A673 (cell line): Measurements from ENCODE around the gene SLC66A3. TPM values are rescaled to one million over a fixed set of nuclear protein-coding genes. Genes with fewer than 3 reads are reported as not detected.

Experiments
- BruUV-seq: library from RNA; stranded (reverse); fragments of 400-500 nt; replicated peaks from 2 replicates; lab custom pipeline; 2021; lab: Mats Ljungman, UMichigan
- CTCF ChIA-PET: fragments of 300-600 bp; sonication (Branson Sonifier 250); formaldehyde crosslinking; loops from one replicate; lab custom pipeline; 2022; ENCODE audit warnings: antibody characterized with exemption; lab: Charles Lee
- POLR2A ChIA-PET: fragments of 300-600 bp; sonication (Branson Sonifier 250); formaldehyde crosslinking; loops from one replicate; lab custom pipeline; 2022; ENCODE audit warnings: antibody characterized with exemption; ENCODE audit not compliant: low non-redundant PET; lab: Charles Lee
- DNase-seq: peaks from one replicate; pipeline ENCODE4 v3.0.0-alpha.2; 2015; ENCODE audit warnings: low spot score
- H3K27ac ChIP-seq: fragments of 200-600 bp; sonication (generic); 2 replicates; pipeline ENCODE4 v1.5.1; 2016; ENCODE audit warnings: mixed run types, low read depth, mild to moderate bottlenecking, mixed read lengths, antibody characterized with exemption, low read length; ENCODE audit not compliant: poor library complexity, severe bottlenecking
- H3K27me3 ChIP-seq: fragments of 200-600 bp; sonication (generic); replicated peaks from 2 replicates; pipeline ENCODE4 v1.6.1; 2017; ENCODE audit warnings: mixed run types, low read depth, mild to moderate bottlenecking, mixed read lengths, antibody characterized with exemption, low read length; ENCODE audit not compliant: insufficient read depth, poor library complexity
- H3K36me3 ChIP-seq: fragments of 200-600 bp; sonication (generic); 2 replicates; pipeline ENCODE4 v1.6.1; 2016; ENCODE audit warnings: mixed run types, mild to moderate bottlenecking, mixed read lengths, antibody characterized with exemption, low read length; ENCODE audit not compliant: insufficient read depth, poor library complexity, severe bottlenecking
- H3K4me1 ChIP-seq: fragments of 200-600 bp; sonication (generic); 2 replicates; pipeline ENCODE4 v1.6.1; 2017; ENCODE audit warnings: mixed run types, mild to moderate bottlenecking, mixed read lengths, antibody characterized with exemption, low read length; ENCODE audit not compliant: insufficient read depth, poor library complexity, severe bottlenecking
- H3K4me3 ChIP-seq: fragments of 200-600 bp; sonication (generic); 2 replicates; pipeline ENCODE4 v1.5.1; 2016; ENCODE audit warnings: low read depth, mixed run types, mild to moderate bottlenecking, mixed read lengths, low read length; ENCODE audit not compliant: poor library complexity, severe bottlenecking
- H3K9me3 ChIP-seq: fragments of 200-600 bp; sonication (generic); 2 replicates; pipeline ENCODE4 v1.6.1; 2016; ENCODE audit warnings: mixed run types, low read depth, mild to moderate bottlenecking, mixed read lengths, antibody characterized with exemption, low read length; ENCODE audit not compliant: poor library complexity, severe bottlenecking
- CTCF ChIP-seq: fragments of 300-800, 200-600 bp; sonication (generic); conservative IDR thresholded peaks from 2 replicates; pipeline ENCODE4 v1.5.1; 2017; ENCODE audit warnings: low read depth, mild to moderate bottlenecking, antibody characterized with exemption, low read length, moderate library complexity, mixed read lengths
- EZH2 ChIP-seq: fragments of 200-600 bp; sonication (generic); IDR thresholded peaks from 2 replicates; pipeline ENCODE4 v1.6.1; 2017; ENCODE audit warnings: borderline replicate concordance, low read depth, mild to moderate bottlenecking, mixed read lengths, antibody characterized with exemption, low read length; ENCODE audit not compliant: poor library complexity, severe bottlenecking
- intact Hi-C: fragments of 100-400 bp; cut with micrococcal nuclease; formaldehyde crosslinking; loops from one replicate; pipeline ENCODE4 v1.10.0; 2022; ENCODE audit not compliant: unreplicated experiment
- total RNA-seq: library from RNA; stranded (reverse); gene quantifications from 2 replicates; pipeline ENCODE4 v1.2.3, GENCODE V29; 2021

The SLC66A3 gene
- total RNA-seq, 1 experiment from 2014 or later: 2.7 TPM

GRCh38 chr2:11215407-11215806 is 60.1 kb downstream of the SLC66A3 start:
- H3K9me3 ChIP-seq: no peaks in the 10 kb centered on the region
- no peaks in the 10 kb centered on the region for H3K27me3 ChIP-seq
- no peak overlapping the region for H3K27ac ChIP-seq
- no TSS peak for BruUV-seq
- intact Hi-C loops: no loop called here
- DNase-seq: no peak
- ChIA-PET CTCF (interaction anchor here (1.5 kb wide), 1 partner anchor 231 kb away, joined by 3 read pairs; no protein-coding TSS in a partner anchor), POLR2A (no interaction called here)
- peaks cover 41% of the 10 kb centered on the region for H3K36me3 ChIP-seq
- TF ChIP-seq CTCF (no peak), EZH2 (no peak)
- no peak overlapping the region for H3K4me3 ChIP-seq
- H3K4me1 ChIP-seq: no peaks in the 10 kb centered on the region

GRCh38 chr2:11220445-11220844 is 65.2 kb downstream of the SLC66A3 start:
- Histone ChIP-seq H3K4me1 (no peaks in the 10 kb centered on the region), H3K9me3 (no peaks in the 10 kb centered on the region), H3K27ac (no peak overlapping the region), H3K36me3 (peaks cover 15% of the 10 kb centered on the region), H3K4me3 (no peak overlapping the region), H3K27me3 (no peaks in the 10 kb centered on the region)
- intact Hi-C loops: no loop called here
- no TSS peak for BruUV-seq
- ChIA-PET POLR2A (no interaction called here), CTCF (no interaction called here)
- TF ChIP-seq EZH2 (no peak), CTCF (no peak)
- DNase-seq: no peak

- Histone ChIP-seq H3K36me3 (peaks cover 4% of the 10 kb centered on the region), H3K4me3 (no peak overlapping the region), H3K27me3 (no peaks in the 10 kb centered on the region), H3K4me1 (no peaks in the 10 kb centered on the region), H3K27ac (no peak overlapping the region), H3K9me3 (no peaks in the 10 kb centered on the region)
- DNase-seq: no peak
- CTCF ChIA-PET: no interaction called here
- BruUV-seq: no TSS peak
- intact Hi-C loops: no loop called here
- TF ChIP-seq EZH2 (no peak), CTCF (no peak)
- POLR2A ChIA-PET: no interaction called here
These were observed 67.6 kb downstream of the SLC66A3 start for GRCh38 chr2:11222845-11223244.
